Sigmoid colon (tissue), 3 donors: ENCODE data around the gene MYO10.

Experiments used
- CTCF ChIP-seq, 4 experiments: fragments of 450-650 bp in 3 of 4; fragments of 200-600 bp in 1 of 4; IDR thresholded peaks; one replicate each; pipeline ENCODE4 v1.5.1; 2016 to 2019; ENCODE audit warnings: antibody characterized with exemption in 4 of 4, mild to moderate bottlenecking in 3 of 4, moderate library complexity in 2 of 4
- POLR2A ChIP-seq, 2 donors: fragments of 450-650 bp; IDR thresholded peaks; one replicate each; pipeline ENCODE4 v1.6.1; 2016; ENCODE audit warnings: antibody characterized with exemption in 2 of 2, mild to moderate bottlenecking in 2 of 2, moderate library complexity in 2 of 2

GRCh38 chr5:16722097-16722495, 214.0 kb downstream of the MYO10 start:
- TF ChIP-seq CTCF (IDR thresholded peaks at IDR 0.05) (no peak), POLR2A (IDR thresholded peaks at IDR 0.05) (no peak)
